ENCODE measurements around the gene ATF7IP2.
"Not testable (repeated sequence)": the region's sequence is repeated elsewhere in the genome, so short reads cannot be mapped to it uniquely, and the experiment has no call there.

Gene ATF7IP2

GRCh38 chr16:10385725-10386516, at the start of gene ATF7IP2:
TSS of gene ATF7IP2 (plus strand) at chr16:10386061. CDS start at chr16:10430621, 44,560 bp downstream.
- no peaks in the 10 kb centered on the region for H4K20me1 ChIP-seq
- H3K9me3 ChIP-seq: peaks cover 56% of the 10 kb centered on the region
- peak within 1 kb of the TSS; percentile 95 for H3K4me3 ChIP-seq
- H3K36me3 ChIP-seq: peaks cover 37% of the 10 kb centered on the region
- peaks cover 31% of the 10 kb centered on the region for H3K4me1 ChIP-seq
- peak within 1 kb of the TSS; percentile 78 for H3K4me2 ChIP-seq
- peak within 1 kb of the TSS; percentile 95 for H3K9ac ChIP-seq
- H3K27me3 ChIP-seq: no peaks in the 10 kb centered on the region
- H3K27ac ChIP-seq: peak within 1 kb of the TSS; percentile 95
- TF ChIP-seq Cebpa-rat (IDR thresholded peaks at IDR 0.05): no peak

DNA sequence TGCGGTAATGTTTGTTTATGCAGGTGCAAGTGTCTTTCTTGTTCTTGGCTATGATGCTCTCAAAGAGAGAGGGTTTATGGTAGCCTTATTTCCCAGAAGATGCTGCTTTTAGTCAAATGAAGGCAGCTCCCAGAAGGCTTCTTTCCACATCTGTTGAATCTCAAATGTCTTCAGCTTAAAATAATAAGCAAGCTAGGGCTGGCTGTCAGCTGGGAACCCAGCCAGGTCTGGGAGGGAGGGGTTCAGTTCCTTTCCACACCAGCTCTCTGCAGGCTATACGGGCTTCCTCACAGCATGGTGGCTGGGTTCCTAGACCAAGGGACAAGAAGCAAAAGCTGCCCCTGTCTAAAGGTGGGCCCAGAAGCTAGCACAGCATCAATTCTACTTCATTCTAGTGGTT, 47.4 kb upstream of the ATF7IP2 start:
- Histone ChIP-seq H4K20me1 (no peaks in the 10 kb centered on the region), H3K27ac (no peak overlapping the region), H3K36me3 (no peaks in the 10 kb centered on the region), H3K4me2 (no peak overlapping the region), H3K27me3 (no peaks in the 10 kb centered on the region), H3K4me3 (no peak overlapping the region), H3K4me1 (peaks cover 5% of the 10 kb centered on the region; the same call in 1 of the 2 replicates), H3K9me3 (peaks cover 47% of the 10 kb centered on the region), H3K9ac (no peak overlapping the region)
- TF ChIP-seq Cebpa-rat (IDR thresholded peaks at IDR 0.05): no peak

DNA sequence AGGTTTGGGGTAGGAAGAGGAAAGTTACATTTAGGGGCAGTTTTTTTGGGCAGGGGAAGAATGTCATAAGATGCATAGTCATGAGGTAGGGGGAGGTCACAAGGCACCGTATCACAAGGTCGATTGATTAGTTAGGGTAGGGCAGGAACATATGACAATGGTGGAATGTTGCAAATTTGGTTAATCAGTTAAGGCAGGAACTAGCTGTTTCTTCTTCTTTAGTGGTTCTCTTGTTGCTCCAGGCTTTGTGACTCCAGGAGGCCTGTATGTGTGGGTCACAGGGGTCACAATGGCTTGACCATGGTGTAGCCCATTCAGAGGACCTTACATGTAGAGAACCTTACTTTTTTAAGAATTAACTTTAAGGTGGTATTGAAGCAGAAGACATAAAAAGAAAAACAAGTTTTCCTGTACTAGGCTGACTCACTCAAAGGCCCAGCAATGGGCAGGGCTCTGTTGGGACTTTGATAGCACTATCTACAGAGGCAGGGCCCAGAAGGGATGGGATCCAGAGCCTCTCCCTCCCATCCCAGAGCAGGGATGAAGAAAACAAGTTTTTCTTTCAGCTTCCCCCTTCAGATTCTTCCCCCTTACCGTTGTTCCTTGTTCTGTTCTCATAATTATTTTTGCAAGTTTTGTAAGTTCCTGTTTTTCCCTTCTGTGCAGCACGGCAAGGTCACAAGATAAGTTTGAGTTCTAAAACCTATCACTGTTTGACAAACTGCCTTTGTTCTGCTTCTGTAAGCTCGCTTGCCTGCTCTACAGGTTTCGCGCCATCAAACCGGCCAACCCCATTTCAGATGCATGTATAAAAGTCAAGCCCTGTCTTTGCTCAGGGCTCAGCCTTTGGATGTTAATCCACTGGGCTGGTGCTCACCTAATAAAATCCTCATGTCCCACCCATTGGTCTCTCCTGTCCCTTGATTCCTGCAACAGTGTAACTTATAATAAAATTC, 45.8 kb upstream of the ATF7IP2 start:
- Histone ChIP-seq H3K27ac (no peak overlapping the region), H3K9ac (no peak overlapping the region), H3K36me3 (no peaks in the 10 kb centered on the region), H3K4me1 (peaks cover 5% of the 10 kb centered on the region; the same call in 1 of the 2 replicates), H3K4me3 (no peak overlapping the region), H3K27me3 (no peaks in the 10 kb centered on the region), H4K20me1 (no peaks in the 10 kb centered on the region), H3K4me2 (no peak overlapping the region), H3K9me3 (peaks cover 62% of the 10 kb centered on the region)
- no peak for TF ChIP-seq Cebpa-rat (IDR thresholded peaks at IDR 0.05)

GRCh38 chr16:10343124-10343760, 42.6 kb upstream of the ATF7IP2 start:
- Histone ChIP-seq H3K27ac (no peak overlapping the region), H3K36me3 (no peaks in the 10 kb centered on the region), H3K9ac (no peak overlapping the region), H3K9me3 (peaks cover 69% of the 10 kb centered on the region), H3K4me1 (peaks cover 3% of the 10 kb centered on the region; the same call in 1 of the 2 replicates), H3K4me3 (no peak overlapping the region), H3K4me2 (no peak overlapping the region), H4K20me1 (no peaks in the 10 kb centered on the region), H3K27me3 (no peaks in the 10 kb centered on the region)
- TF ChIP-seq Cebpa-rat (IDR thresholded peaks at IDR 0.05): no peak

DNA sequence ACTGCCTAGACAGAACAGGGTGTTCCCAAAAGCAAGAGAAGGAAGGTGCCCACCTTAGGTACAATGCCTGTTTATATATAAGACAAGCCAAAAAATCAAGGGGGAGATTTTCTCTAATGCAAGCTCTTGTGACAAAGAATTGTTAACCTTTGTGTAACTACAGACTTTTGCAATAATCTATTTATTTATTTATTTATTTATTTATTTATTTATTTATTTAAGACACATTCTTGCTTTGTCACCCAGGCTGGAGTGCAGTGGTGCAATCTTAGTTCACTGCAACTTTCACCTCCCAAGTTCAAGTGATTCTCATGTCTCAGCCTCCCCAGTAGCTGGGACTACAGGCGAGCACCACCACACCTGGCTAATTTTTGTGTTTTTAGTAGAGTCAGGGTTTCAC, 41.2 kb upstream of the ATF7IP2 start:
- H3K36me3 ChIP-seq, H3K9ac ChIP-seq, H3K4me1 ChIP-seq, H3K4me2 ChIP-seq, H3K4me3 ChIP-seq, H3K27me3 ChIP-seq, H3K27ac ChIP-seq, H4K20me1 ChIP-seq: not testable (repeated sequence)
- H3K9me3 ChIP-seq: peaks cover 59% of the 10 kb centered on the region

DNA sequence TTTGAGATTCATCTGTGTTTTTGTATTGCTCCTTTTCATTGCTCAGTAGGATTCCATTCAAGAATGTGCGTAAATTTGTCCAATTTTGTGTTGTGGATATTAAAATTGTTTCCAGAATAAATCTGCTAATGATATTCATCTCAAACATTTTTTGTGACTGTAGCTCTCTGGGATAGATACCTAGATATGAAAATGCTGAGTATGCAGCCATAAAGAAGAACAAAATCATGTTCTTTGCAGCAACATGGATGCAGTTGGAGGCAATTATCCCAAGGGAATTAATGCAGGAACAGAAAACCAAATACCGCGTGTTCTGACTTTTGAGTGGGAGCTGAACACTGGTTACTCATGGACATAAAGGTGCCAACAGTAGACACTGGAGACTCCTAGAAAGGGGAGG, 40.2 kb upstream of the ATF7IP2 start:
- H3K4me1 ChIP-seq: no peaks in the 10 kb centered on the region
- H3K4me3 ChIP-seq: no peak overlapping the region
- H3K4me2 ChIP-seq: no peak overlapping the region
- no peak for TF ChIP-seq Cebpa-rat (IDR thresholded peaks at IDR 0.05)
- no peaks in the 10 kb centered on the region for H3K27me3 ChIP-seq
- H3K36me3 ChIP-seq: no peaks in the 10 kb centered on the region
- peaks cover 49% of the 10 kb centered on the region for H3K9me3 ChIP-seq
- no peak overlapping the region for H3K27ac ChIP-seq
- no peaks in the 10 kb centered on the region for H4K20me1 ChIP-seq
- no peak overlapping the region for H3K9ac ChIP-seq

DNA sequence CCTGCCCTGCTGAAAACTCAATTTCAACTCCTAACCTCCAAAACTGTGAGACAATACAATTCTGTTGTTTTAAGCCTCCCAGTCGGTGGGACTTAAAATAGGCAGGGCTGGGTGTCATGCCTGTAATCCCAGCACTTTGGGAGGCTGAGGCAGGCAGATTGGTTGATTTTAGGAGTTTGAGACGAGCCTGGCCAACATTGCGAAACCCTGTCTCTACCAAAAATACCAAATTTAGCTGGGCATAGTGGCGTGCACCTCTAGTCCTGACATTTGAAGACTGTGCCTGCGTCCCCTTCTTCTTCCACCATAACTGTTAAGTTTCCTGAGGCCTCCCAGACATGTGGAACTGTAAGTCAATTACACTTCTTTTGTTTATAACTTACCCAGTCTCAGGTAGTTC, 36.0 kb upstream of the ATF7IP2 start:
- no peaks in the 10 kb centered on the region for H4K20me1 ChIP-seq
- H3K4me1 ChIP-seq: no peaks in the 10 kb centered on the region
- H3K4me2 ChIP-seq: no peak overlapping the region
- 0 out of 2 replicates have a peak, but pooled peaks have one; percentile 36 for TF ChIP-seq Cebpa-rat (IDR thresholded peaks at IDR 0.05)
- H3K4me3 ChIP-seq: no peak overlapping the region
- H3K9ac ChIP-seq: no peak overlapping the region
- H3K36me3 ChIP-seq: no peaks in the 10 kb centered on the region
- H3K27ac ChIP-seq: no peak overlapping the region
- peaks cover 8% of the 10 kb centered on the region; the same call in 1 of the 2 replicates for H3K9me3 ChIP-seq
- no peaks in the 10 kb centered on the region for H3K27me3 ChIP-seq

DNA sequence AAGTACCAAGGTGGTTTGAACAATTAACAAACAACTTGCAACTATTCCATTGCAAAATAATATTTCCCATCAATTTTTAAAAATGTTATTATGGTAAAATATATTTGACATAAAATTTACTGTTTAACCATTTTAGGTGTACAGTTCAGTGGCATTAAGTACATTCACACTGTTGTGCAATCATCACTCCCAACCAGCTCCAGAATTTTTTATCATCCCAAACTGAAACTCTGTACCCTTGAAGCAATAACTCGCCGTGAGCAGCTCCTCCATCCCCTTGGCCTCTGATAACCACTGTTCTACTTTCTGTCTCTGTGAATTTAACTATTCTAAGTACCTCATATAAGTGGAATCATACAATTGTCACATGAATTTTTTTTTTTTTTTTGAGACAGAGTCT, 33.6 kb upstream of the ATF7IP2 start:
- Histone ChIP-seq H3K36me3 (peaks cover 6% of the 10 kb centered on the region; the same call in 1 of the 2 replicates), H4K20me1 (no peaks in the 10 kb centered on the region), H3K4me1 (no peaks in the 10 kb centered on the region), H3K27me3 (no peaks in the 10 kb centered on the region), H3K4me2 (no peak overlapping the region), H3K9me3 (peaks cover 22% of the 10 kb centered on the region), H3K9ac (no peak overlapping the region), H3K4me3 (no peak overlapping the region), H3K27ac (no peak overlapping the region)
- TF ChIP-seq Cebpa-rat (IDR thresholded peaks at IDR 0.05): peak; percentile 17; the same call in 1 of the 2 replicates

- no peaks in the 10 kb centered on the region for H3K4me1 ChIP-seq
- no peak for TF ChIP-seq Cebpa-rat (IDR thresholded peaks at IDR 0.05)
- no peak overlapping the region for H3K27ac ChIP-seq
Observed at GRCh38 chr16:10355589-10355988, 30.3 kb upstream of the ATF7IP2 start.

More at GRCh38 chr16:10355589-10355988, 30.3 kb upstream of the ATF7IP2 start:
- no peak overlapping the region for H3K9ac ChIP-seq
- peaks cover 7% of the 10 kb centered on the region; the same call in 1 of the 2 replicates for H3K36me3 ChIP-seq
- no peaks in the 10 kb centered on the region for H3K27me3 ChIP-seq
- no peak overlapping the region for H3K4me3 ChIP-seq
- H4K20me1 ChIP-seq: no peaks in the 10 kb centered on the region
- peaks cover 23% of the 10 kb centered on the region for H3K9me3 ChIP-seq
- H3K4me2 ChIP-seq: no peak overlapping the region

Measured in BLaER1 (cell line).